HG02759 (cell line): Measurements from ENCODE around the gene JADE3.

ENCODE experiments used
- ATAC-seq: cut with Tn5 transposase; IDR thresholded peaks from one replicate; pipeline ENCODE4 v1.9.1; 2021; ENCODE audit warnings: mild to moderate bottlenecking, moderate library complexity; ENCODE audit not compliant: unreplicated experiment

The JADE3 gene

GRCh38 chrX:46912098-46912602, at the start of gene JADE3:
TSS of gene JADE3 (plus strand) at chrX:46912421. CDS start at chrX:46984895, 72,474 bp downstream.
- ATAC-seq, result peak; percentile 42

DNA sequence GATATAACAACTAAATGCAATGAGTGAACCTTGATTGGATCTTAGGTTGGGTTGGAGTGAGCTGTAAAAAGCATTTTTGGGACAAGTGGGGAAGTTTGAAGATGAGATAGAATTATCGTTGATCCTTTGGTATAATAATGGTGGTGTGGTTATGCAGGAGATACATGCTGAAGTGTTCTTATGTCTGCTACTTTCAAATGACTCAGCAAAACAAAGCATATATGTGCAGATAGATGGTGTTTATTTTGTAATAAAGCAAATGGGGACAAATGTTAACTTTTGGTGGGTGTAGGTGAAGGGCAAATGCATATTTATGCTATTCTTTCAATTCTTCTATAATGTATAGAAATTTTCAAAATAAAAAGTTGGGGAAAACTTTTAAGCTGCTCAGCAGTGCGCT, 49.1 kb upstream of the JADE3 start:
- no peak for ATAC-seq

- ATAC-seq, result no peak
These were observed 47.6 kb upstream of the JADE3 start for GRCh38 chrX:46864606-46865005.

DNA sequence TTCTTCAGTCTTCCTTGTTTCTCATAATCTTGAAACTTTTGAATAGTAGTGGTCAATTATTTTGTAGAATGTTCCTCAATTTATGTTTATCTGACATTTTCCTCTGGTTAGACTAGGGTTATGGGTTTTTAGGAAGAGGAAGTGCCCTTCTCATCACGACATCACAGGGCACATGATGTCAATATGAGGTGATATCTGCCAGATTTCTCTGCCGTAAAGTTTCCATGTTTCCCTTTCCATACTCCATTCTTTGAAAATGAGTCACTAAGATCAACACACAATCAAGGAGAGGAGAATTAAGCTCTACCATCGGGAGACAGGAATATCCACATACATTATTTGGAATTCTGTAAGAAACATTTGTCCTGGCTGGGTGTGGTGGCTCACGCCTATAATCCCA, 46.9 kb upstream of the JADE3 start:
- ATAC-seq, result no peak

DNA sequence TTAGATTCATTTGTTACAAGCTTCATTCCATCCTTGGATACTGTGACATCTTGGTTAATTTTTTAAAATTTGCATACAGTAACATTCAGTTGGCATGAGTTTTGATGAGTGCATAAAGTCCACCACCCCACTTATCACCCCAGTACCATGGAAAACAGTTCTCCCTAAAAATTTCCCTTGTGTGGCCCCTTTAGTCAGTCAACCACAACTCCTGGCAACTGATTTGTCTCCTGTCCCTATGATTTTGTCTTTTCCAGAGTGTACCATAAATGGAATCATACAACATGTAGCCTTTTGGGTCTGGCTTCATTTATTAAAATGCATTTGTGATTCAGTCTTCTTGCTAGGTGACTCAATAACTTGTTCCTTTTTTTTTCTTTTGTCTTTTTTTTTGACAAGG, 45.5 kb upstream of the JADE3 start:
- ATAC-seq, result no peak

DNA sequence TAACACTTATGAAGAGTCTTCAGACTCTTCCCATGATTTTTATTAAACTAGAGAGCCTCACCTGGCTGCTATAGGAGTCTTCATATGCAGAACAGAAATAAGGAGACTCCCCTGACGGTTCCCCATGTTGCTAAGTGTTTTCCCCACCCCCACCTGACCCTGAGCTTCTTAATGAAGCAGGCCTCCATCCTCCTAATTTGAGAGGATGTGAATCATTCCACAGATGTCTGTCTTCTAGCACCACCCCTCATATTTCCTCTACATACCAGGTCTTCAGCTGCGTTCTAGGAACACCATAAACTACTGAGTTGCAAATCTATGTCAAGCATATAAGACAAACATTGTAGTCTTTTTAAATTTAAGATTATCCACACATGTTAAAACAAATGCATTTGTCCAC, 38.5 kb upstream of the JADE3 start:
- no peak for ATAC-seq

DNA sequence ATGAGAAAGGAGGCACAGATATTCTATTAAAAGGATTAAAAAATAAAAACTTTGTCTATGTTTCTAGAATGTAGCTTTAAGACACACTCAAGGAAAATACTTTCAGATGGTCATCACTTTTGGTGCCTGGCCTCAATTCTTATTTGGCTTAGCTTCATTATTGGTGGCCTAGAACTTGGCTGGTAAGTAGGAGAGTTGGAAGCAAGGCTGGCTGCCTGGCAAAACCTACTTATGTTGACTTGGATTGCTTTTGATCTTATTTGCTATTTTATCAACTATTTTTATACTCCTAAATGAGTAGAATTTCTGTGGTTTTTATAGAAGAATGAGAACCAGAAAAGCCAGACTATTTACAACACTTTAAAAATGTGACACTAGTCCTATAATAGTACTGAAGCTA, 35.3 kb upstream of the JADE3 start:
- ATAC-seq, result no peak

DNA sequence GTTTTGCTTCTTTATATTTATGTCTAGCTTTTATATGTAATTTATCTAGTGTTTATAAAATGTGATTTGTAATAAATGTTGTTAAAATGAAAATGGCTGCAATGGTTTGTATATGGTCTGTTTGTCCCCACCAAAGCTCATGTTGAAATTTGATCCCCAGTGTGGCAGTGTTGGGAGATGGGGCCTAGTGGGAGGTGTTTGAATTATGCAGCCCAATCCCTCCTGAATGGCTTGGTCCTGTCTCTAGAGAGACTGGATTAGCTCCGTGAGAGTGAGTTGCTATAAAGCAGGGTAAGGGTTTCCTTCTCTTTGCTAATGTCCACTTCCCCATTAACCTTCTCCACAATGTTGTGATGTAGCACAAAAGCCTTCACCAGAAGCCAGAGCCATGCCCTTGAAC, 30.0 kb upstream of the JADE3 start:
- no peak for ATAC-seq

- no peak for ATAC-seq
These were observed 27.4 kb upstream of the JADE3 start for GRCh38 chrX:46884799-46885198.

GRCh38 chrX:46898207-46898606, 14.0 kb upstream of the JADE3 start:
- no peak for ATAC-seq

- peak; percentile 88 for ATAC-seq
These were observed 8.6 kb upstream of the JADE3 start for GRCh38 chrX:46903458-46904242.

DNA sequence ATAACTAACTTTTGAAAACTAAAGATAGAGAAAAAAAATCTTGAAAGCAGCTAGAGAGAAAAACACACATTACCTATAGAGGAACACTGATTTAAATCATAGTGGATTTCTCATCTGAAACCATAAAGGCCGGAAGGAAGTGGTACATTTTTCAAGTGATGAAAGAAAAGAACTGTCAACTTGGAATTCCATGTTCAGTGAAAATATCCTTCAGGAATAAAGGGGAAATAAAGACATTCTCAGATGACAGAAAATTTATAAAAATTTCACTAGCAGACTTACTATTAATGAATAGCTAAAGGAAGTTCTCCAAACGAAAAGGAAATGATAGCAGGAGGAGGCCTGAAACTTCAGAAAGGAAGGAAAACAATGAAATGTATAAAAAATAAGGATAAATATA, 7.6 kb upstream of the JADE3 start:
- ATAC-seq, result no peak

GRCh38 chrX:46910415-46910814, 1.8 kb upstream of the JADE3 start:
- no peak for ATAC-seq

GRCh38 chrX:46912603-46913491, 626 bp downstream of the JADE3 start:
- ATAC-seq, result peak; percentile 65

DNA sequence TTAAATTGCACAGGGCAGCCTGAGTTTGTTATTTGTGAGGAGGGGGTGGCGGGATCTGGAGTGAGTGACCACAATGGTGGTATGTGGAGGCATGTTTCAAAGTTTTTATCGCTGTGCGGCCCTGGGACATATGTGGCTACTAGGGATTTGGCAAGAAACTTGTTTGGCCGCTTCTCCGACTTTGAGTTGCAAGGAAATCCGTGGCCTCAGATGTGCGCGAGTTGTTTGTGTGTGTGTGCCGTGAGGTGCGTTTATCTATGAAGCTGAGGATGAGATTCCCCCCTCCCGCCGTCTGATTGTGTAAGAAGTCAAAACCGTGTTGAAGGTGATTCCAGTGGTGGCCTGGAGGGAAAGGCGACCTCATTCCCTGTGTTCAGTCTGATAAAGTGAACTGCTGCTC, 1.4 kb downstream of the JADE3 start:
- no peak for ATAC-seq

- ATAC-seq, result no peak
These were observed 4.1 kb downstream of the JADE3 start for GRCh38 chrX:46916273-46916672.

- no peak for ATAC-seq
These were observed 5.4 kb downstream of the JADE3 start for GRCh38 chrX:46917622-46918021.

DNA sequence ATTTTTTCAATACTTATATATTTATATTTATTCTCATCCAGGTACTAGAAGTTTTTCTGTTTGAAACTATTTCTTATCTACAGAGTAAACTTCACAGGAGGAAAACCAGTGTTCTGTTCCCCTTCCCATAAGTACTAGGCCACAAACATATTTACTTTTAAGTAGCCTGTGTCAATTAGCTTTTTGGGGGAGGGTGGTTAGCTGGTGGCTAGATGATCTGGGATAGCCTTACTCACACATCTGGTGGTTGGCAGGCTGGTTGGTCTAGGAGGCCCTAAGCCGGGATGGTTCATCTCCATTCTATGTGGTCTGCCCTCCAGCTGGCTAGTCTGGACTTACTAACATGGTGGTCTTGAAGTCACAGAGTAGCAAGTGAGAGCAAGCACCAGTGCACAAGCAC, 6.2 kb downstream of the JADE3 start:
- no peak for ATAC-seq

GRCh38 chrX:46920235-46920634, 8.0 kb downstream of the JADE3 start:
- no peak for ATAC-seq

- ATAC-seq, result no peak
These were observed 10.4 kb downstream of the JADE3 start for GRCh38 chrX:46922611-46923010.

DNA sequence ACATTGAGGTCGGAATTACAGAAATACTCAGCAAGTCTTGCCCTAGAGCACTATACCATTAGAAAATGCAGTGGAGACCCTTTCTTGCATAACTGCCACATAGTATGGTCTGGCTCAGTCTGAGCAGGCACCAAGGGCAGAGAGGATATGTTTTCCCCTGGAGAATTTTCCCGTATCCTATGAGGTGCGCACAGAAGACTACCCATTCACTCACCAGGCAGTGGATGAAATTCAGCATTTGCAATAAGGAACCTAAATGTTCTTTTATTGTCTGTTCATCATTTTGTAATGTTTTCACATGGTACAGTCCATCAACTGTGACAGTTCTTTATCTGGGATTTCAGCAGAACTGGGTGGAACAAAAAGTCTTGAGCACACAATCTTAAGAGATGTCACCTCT, 15.5 kb downstream of the JADE3 start:
- no peak for ATAC-seq
